ENCODE data around the gene MYDGF.
A peak's percentile ranks its signal among the peaks of the same experiment; 100 is the strongest.
"Not testable (repeated sequence)": the region's sequence is repeated elsewhere in the genome, so short reads cannot be mapped to it uniquely, and the experiment has no call there.

Gene MYDGF

DNA sequence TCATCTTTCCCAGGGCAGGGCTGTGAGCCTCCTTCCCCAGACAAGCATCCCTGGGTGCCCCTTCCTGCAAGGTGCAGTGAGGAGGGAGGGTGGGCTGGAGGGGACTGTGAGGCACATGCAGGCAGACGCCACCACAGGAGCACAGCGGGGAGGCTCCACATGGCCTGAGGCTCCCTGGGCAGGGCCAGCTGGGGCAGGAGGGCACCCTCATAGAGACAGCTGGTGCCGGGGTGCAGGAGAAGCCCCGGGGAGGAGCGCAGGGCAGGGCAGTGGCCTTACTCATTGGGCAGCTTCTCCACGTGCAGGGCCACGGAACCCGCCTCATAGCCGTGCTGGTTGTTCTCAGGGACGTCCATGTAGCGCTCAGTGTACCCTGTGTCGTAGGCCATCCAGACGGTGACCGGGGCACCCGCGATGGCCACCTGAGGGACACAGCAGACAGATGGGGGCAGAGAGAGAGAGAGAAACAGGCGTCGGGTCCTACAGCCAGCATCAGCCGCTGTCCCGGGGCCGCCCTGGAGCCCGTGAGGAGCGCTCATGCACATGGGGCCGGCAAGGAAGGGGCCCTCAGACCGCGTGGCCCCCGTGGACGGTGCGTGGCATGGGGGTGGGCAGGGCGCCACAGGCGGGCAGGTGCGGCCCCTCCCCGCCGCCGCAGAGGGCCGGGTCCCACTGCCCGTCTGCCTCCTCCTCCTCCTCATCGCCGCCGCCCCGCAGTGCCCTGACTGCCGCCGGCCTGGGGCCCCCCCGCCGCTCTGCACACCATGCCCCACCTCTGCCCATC lies 12.5 kb upstream of the MYDGF start:
- no peak overlapping the region for H3K9ac ChIP-seq (ENCODE audit: low read length)
- no peaks in the 10 kb centered on the region for H3K79me2 ChIP-seq (ENCODE audit: low read length)
- no peaks in the 10 kb centered on the region for H3K4me1 ChIP-seq (ENCODE audit: low read length)
- H3K27me3 ChIP-seq (replicated peaks; ENCODE audit: insufficient read depth, low read length) = no peaks in the 10 kb centered on the region
- H3K9me3 ChIP-seq (replicated peaks; ENCODE audit: insufficient read depth, low read length) = no peaks in the 10 kb centered on the region
- no peak overlapping the region for H2AFZ ChIP-seq (ENCODE audit: low read length)
- no peaks in the 10 kb centered on the region for H3K9me2 ChIP-seq (replicated peaks; ENCODE audit: insufficient read depth, low read length)
- H3K27ac ChIP-seq (ENCODE audit: low read length) = no peak overlapping the region
- no peaks in the 10 kb centered on the region for H3F3A ChIP-seq (ENCODE audit: insufficient read depth, low read length)
- H3K4me3 ChIP-seq (ENCODE audit: low read length) = no peak overlapping the region
- H3K4me2 ChIP-seq (ENCODE audit: low read depth, low read length) = no peak overlapping the region
- TF ChIP-seq, protein P1, sequence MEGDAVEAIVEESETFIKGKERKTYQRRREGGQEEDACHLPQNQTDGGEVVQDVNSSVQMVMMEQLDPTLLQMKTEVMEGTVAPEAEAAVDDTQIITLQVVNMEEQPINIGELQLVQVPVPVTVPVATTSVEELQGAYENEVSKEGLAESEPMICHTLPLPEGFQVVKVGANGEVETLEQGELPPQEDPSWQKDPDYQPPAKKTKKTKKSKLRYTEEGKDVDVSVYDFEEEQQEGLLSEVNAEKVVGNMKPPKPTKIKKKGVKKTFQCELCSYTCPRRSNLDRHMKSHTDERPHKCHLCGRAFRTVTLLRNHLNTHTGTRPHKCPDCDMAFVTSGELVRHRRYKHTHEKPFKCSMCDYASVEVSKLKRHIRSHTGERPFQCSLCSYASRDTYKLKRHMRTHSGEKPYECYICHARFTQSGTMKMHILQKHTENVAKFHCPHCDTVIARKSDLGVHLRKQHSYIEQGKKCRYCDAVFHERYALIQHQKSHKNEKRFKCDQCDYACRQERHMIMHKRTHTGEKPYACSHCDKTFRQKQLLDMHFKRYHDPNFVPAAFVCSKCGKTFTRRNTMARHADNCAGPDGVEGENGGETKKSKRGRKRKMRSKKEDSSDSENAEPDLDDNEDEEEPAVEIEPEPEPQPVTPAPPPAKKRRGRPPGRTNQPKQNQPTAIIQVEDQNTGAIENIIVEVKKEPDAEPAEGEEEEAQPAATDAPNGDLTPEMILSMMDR (IDR thresholded peaks at IDR 0.05; ENCODE audit: low read length) = no peak
- TF ChIP-seq EZH2 (optimal IDR thresholded peaks at IDR 0.05; ENCODE audit: low read depth, low read length) (no peak), EZH2phosphoT487 (IDR thresholded peaks at IDR 0.05; ENCODE audit: low read length) (no peak)
- no peaks in the 10 kb centered on the region; the same call in 1 of the 2 replicates for H4K20me1 ChIP-seq (ENCODE audit: insufficient read depth, low read length)
- H3K36me3 ChIP-seq (replicated peaks; ENCODE audit: insufficient read depth, low read length) = no peaks in the 10 kb centered on the region
- DNase-seq = no peak

DNA sequence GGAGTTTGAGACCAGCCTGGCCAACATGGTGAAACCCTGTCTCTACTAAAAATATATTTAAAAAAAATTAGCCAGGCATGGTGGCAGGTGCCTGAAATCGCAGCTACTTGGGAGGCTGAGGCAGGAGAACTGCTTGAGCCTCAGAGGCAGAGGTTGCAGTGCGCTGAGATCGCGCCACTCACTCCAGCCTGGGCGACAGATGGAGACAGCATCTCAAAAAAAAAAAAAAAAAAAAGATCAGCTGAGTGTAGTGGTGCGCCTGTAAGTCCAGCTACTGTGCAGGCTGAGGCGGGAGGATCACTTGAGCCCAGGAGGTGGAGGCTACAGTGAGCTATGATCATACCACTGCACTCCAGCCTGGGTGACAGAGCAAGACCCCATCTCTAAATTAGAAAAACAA lies 9.9 kb upstream of the MYDGF start:
- H3K79me2 ChIP-seq (ENCODE audit: low read length); H3F3A ChIP-seq (ENCODE audit: insufficient read depth, low read length); H3K4me3 ChIP-seq (ENCODE audit: low read length); H3K9me2 ChIP-seq (replicated peaks; ENCODE audit: insufficient read depth, low read length); H3K36me3 ChIP-seq (replicated peaks; ENCODE audit: insufficient read depth, low read length); H3K9me3 ChIP-seq (replicated peaks; ENCODE audit: insufficient read depth, low read length); DNase-seq; H4K20me1 ChIP-seq (ENCODE audit: insufficient read depth, low read length); H2AFZ ChIP-seq (ENCODE audit: low read length); H3K4me2 ChIP-seq (ENCODE audit: low read depth, low read length); H3K9ac ChIP-seq (ENCODE audit: low read length); H3K4me1 ChIP-seq (ENCODE audit: low read length); H3K27me3 ChIP-seq (replicated peaks; ENCODE audit: insufficient read depth, low read length); H3K27ac ChIP-seq (ENCODE audit: low read length): not testable (repeated sequence)

DNA sequence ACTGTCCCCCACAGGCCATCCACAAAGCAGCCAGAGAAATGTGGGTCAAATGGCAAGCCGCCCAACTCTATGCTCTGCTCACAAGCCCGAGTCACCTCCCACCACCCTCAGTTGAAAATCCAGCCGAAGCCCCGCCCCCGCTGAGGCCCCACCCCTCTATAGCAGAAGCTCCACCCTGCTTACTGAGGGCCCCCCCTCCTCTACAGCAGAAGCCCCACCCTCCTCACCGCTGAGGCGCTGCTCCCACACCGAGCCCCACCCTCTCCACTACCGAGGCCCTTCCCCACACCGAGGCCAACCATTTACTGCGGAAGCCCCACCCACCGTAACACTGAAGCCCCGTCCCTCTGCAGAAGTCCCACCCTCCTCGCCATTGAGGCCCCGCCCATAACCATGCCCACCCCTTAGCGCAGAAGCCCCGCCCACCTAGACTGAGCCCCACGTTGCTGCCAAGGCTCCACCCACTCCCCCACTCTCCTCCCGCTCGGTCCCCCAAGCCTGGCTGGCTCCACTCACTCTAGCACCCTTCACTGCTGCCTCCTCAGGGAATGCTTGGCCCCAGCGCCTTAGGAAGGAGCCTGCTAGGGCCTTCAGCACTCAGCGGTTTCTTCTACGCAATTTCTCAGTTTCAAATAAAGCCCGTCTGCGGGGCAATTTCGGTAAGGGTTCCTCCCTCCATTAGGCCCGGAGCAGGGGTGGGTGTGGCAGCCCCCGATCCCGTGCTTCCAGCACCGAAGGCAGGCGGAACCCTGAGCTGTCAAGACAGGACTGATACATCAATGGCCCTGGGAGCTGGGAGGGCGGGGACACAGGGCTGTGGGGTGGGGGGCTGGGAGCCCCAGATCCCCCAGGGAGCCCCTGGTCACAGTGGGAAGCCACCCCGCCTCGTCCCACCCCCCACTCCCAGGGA lies 9.0 kb upstream of the MYDGF start:
- Histone ChIP-seq H3K9me2 (replicated peaks; ENCODE audit: insufficient read depth, low read length) (no peaks in the 10 kb centered on the region), H3K27ac (ENCODE audit: low read length) (no peak overlapping the region), H3K79me2 (ENCODE audit: low read length) (no peaks in the 10 kb centered on the region), H2AFZ (ENCODE audit: low read length) (no peak overlapping the region), H3K4me1 (ENCODE audit: low read length) (no peaks in the 10 kb centered on the region), H3K9me3 (replicated peaks; ENCODE audit: insufficient read depth, low read length) (no peaks in the 10 kb centered on the region), H3K27me3 (replicated peaks; ENCODE audit: insufficient read depth, low read length) (no peaks in the 10 kb centered on the region), H3K9ac (ENCODE audit: low read length) (no peak overlapping the region), H3K36me3 (replicated peaks; ENCODE audit: insufficient read depth, low read length) (no peaks in the 10 kb centered on the region), H3F3A (ENCODE audit: insufficient read depth, low read length) (0 out of 2 replicates have a peak, but pooled peaks cover 3% of the 10 kb centered on the region), H3K4me3 (ENCODE audit: low read length) (no peak overlapping the region), H4K20me1 (ENCODE audit: insufficient read depth, low read length) (no peaks in the 10 kb centered on the region; the same call in 1 of the 2 replicates), H3K4me2 (ENCODE audit: low read depth, low read length) (no peak overlapping the region)
- TF ChIP-seq EZH2 (optimal IDR thresholded peaks at IDR 0.05; ENCODE audit: low read depth, low read length) = no peak
- no peak for DNase-seq

DNA sequence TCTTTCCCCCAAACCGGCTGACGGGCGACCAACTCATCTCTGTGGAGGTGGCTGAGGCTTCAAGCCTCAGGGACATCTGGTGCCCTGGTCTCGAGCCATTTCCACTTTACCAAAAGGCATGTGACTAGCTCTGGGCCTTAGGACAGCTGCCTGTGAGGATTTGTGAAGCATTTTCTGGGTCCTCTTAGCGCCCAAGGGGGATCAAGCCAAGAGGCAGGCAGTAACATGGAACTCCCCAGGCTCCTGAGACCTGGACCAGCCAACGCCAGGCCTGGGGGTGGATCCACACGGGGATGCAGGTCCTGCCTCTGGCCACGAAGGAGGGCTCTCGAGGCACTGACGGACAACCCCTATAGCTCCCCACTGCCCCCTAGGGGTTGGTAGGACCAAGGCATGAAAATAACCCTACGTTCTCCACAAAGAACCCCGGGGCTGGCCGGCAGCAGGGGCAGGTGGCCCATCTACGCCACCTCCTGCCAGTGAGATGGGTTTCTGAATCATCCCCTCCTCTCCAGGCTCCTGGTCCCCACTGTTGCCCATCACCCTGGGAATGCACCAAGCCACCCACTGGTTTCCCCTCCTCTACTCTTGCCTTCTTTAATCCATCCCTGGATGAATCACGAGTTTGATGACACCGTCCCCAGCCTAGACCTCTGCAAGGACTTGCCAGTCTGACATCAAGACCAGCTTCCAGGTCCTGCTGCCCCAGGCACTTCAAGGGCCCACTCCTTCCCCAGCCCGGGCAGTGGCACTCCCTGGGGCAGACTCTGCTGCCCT lies 7.0 kb upstream of the MYDGF start:
- no peaks in the 10 kb centered on the region for H3K9me2 ChIP-seq (replicated peaks; ENCODE audit: insufficient read depth, low read length)
- DNase-seq = no peak
- no peak overlapping the region for H2AFZ ChIP-seq (ENCODE audit: low read length)
- H3K4me1 ChIP-seq (ENCODE audit: low read length) = no peaks in the 10 kb centered on the region
- no peak overlapping the region for H3K27ac ChIP-seq (ENCODE audit: low read length)
- TF ChIP-seq, protein P1 (IDR thresholded peaks at IDR 0.05; ENCODE audit: low read length) = peak; percentile 35
- TF ChIP-seq EZH2 (optimal IDR thresholded peaks at IDR 0.05; ENCODE audit: low read depth, low read length) = no peak
- H3K36me3 ChIP-seq (replicated peaks; ENCODE audit: insufficient read depth, low read length) = no peaks in the 10 kb centered on the region
- H3K79me2 ChIP-seq (ENCODE audit: low read length) = no peaks in the 10 kb centered on the region
- H3K9ac ChIP-seq (ENCODE audit: low read length) = no peak overlapping the region
- H3K27me3 ChIP-seq (replicated peaks; ENCODE audit: insufficient read depth, low read length) = no peaks in the 10 kb centered on the region
- H3K4me2 ChIP-seq (ENCODE audit: low read depth, low read length) = no peak overlapping the region
- H3K4me3 ChIP-seq (ENCODE audit: low read length) = no peak overlapping the region
- no peaks in the 10 kb centered on the region for H3K9me3 ChIP-seq (replicated peaks; ENCODE audit: insufficient read depth, low read length)
- no peaks in the 10 kb centered on the region; the same call in 1 of the 2 replicates for H4K20me1 ChIP-seq (ENCODE audit: insufficient read depth, low read length)
- 0 out of 2 replicates have a peak, but pooled peaks cover 5% of the 10 kb centered on the region for H3F3A ChIP-seq (ENCODE audit: insufficient read depth, low read length)

Measured in MM.1S (cell line).